HG03432 (cell line): ENCODE data around the gene S100A10.

Source experiments
- ATAC-seq: cut with Tn5 transposase; IDR thresholded peaks from one replicate; pipeline ENCODE4 v1.9.1; 2021; ENCODE audit warnings: mild to moderate bottlenecking, moderate library complexity; ENCODE audit not compliant: unreplicated experiment

S100A10 gene

DNA sequence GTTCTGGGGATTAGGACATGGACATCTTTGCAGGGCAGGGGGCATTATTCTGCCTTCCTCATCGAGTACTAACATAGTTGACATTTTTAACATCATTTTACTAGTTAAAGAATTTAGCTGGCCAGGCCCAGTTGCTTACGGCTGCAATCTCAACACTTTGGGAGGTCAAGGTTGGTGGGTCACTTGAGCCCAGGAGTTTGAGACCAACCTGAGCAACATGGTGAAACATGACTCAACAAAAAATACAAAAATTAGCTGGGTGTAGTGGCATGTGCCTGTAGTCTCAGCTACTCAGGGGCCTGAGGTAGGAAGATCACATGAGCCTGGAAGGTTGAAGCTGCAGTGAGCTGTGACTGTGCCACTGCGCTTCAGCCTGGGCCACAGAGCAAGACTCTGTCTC is 54.5 kb downstream of the S100A10 start:
- no peak for ATAC-seq

GRCh38 chr1:151936653-151937052 is 57.0 kb downstream of the S100A10 start:
- ATAC-seq, result no peak

- no peak for ATAC-seq
Observed at GRCh38 chr1:151935894-151936602, 57.6 kb downstream of the S100A10 start.

GRCh38 chr1:151935154-151935553 is 58.5 kb downstream of the S100A10 start:
- ATAC-seq, result no peak

- no peak for ATAC-seq
Observed at GRCh38 chr1:151934048-151934493, 59.6 kb downstream of the S100A10 start.
